ENCODE results near the gene TMPRSS4.

DNA sequence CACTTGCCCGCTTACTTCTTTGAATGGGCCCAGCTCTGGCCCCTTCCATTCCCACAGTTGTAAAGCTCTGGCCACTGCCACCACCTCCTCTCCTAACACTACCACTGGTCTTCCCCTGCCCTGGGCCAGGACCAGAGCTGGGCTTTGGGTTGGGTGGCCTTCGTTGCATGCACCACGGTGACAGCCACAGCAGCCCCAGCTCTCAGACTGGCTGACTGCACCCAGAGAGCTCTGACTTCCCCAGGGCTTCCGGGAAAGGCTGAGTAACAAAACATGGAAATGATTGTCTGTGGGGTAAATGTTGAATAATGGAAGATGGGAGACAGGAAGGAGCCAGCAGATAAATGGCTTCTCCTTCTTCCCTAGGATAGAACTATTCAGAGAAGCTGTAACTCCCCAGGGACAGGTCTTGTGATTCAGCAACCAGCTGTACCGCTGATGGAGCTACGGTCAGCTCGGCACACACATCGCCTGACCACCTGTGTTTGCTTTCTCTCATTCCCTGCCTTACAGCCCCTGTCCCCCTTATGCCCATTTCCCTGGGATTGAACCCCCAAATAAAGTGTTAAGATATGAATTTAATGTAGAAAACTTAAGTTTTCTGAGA lies 48.2 kb downstream of the TMPRSS4 start:
- no peak for TF ChIP-seq EZH2 (optimal IDR thresholded peaks at IDR 0.05; ENCODE audit: low read depth, low read length)
- TF ChIP-seq, protein P1, sequence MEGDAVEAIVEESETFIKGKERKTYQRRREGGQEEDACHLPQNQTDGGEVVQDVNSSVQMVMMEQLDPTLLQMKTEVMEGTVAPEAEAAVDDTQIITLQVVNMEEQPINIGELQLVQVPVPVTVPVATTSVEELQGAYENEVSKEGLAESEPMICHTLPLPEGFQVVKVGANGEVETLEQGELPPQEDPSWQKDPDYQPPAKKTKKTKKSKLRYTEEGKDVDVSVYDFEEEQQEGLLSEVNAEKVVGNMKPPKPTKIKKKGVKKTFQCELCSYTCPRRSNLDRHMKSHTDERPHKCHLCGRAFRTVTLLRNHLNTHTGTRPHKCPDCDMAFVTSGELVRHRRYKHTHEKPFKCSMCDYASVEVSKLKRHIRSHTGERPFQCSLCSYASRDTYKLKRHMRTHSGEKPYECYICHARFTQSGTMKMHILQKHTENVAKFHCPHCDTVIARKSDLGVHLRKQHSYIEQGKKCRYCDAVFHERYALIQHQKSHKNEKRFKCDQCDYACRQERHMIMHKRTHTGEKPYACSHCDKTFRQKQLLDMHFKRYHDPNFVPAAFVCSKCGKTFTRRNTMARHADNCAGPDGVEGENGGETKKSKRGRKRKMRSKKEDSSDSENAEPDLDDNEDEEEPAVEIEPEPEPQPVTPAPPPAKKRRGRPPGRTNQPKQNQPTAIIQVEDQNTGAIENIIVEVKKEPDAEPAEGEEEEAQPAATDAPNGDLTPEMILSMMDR (IDR thresholded peaks at IDR 0.05; ENCODE audit: low read length): no peak
- no peak for TF ChIP-seq EZH2phosphoT487 (IDR thresholded peaks at IDR 0.05; ENCODE audit: low read length)
